ENCODE results near the gene CRYGN. TPM values are rescaled to one million over a fixed set of nuclear protein-coding genes. Genes with fewer than 3 reads are reported as not detected.

CRYGN gene
- total RNA-seq, 1 donor from 2014 or later = 1.3 TPM

DNA sequence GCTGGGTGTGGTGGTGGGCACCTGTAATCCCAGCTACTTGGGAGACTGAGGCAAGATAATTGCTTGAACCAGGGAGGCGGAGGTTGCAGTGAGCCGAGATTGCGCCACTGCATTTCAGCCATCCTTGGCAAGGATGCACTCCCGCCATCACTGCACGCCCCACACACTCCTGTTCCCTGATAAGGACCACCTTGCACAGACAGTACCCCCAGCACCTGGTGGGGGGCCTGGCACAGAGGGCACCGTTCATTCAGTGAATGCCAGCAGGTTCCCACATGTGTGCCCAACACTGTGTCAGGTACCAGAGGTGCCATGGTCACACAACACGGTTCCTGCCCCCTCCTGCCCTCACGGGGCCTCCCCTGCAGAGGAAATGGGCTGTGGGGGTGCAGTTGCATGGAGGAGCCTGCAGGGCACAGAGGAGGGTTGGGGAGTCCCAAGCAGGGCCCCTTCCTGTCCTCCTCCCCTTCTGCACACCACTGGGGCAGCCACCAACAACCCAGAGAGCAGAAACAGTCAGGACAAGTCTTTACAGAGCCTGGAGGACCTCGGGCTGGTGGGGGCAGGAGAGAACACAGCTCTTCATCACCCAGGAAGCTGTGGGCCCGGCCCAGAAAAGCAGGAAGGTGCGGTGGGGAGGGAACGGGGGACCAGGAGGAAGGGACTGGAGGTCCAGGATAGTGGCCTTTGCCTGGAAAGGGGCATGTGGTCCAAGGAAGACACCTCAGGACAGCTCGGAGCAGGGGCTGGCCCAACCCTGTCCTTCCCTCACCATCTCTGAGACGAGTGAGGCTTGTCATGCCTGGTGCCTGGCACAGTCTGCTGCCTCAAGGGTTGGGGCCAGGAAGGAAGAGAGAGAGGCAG lies 7.1 kb downstream of the CRYGN start:
- Mint-ChIP-seq H3K4me1 (ENCODE audit: unreplicated experiment) (peaks cover 27% of the 10 kb centered on the region), H3K27ac (no peak overlapping the region), H3K27me3 (no peaks in the 10 kb centered on the region), H3K9me3 (no peaks in the 10 kb centered on the region), H3K4me3 (no peak overlapping the region), H3K36me3 (no peaks in the 10 kb centered on the region)
- TF ChIP-seq, protein P1, sequence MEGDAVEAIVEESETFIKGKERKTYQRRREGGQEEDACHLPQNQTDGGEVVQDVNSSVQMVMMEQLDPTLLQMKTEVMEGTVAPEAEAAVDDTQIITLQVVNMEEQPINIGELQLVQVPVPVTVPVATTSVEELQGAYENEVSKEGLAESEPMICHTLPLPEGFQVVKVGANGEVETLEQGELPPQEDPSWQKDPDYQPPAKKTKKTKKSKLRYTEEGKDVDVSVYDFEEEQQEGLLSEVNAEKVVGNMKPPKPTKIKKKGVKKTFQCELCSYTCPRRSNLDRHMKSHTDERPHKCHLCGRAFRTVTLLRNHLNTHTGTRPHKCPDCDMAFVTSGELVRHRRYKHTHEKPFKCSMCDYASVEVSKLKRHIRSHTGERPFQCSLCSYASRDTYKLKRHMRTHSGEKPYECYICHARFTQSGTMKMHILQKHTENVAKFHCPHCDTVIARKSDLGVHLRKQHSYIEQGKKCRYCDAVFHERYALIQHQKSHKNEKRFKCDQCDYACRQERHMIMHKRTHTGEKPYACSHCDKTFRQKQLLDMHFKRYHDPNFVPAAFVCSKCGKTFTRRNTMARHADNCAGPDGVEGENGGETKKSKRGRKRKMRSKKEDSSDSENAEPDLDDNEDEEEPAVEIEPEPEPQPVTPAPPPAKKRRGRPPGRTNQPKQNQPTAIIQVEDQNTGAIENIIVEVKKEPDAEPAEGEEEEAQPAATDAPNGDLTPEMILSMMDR (conservative IDR thresholded peaks at IDR 0.05) = no peak
- DNase-seq (ENCODE audit: extremely low spot score, unreplicated experiment) = no peak

DNA sequence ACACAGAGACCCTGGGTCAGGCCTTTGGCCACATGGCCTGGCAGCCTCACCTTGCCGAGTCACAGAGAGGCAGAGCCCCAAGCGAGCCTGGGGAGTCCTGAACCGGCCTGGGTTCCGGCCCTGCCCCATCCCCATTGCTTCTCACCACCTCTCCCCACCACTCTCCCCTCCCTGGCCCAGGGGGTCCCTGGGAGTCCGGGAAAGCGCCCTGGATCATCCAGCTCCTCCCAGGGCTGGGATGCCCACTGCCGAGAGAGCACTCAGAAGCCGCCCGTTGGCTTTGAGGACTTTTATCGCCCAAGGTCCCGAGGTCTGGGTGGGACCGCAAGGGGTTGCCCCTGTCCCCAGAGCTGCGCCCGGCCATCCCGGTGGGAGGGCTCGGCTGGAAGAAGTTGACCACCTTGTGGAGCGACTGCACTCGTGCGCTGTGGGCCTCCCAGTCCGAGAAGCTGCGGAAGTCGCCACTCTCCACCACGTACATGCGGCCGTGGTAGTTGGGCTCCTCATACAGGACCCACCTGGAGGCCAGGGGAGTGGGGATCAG lies 8.1 kb downstream of the CRYGN start:
- Mint-ChIP-seq H3K9me3 (no peaks in the 10 kb centered on the region), H3K4me1 (ENCODE audit: unreplicated experiment) (peaks cover 32% of the 10 kb centered on the region), H3K27ac (no peak overlapping the region), H3K27me3 (no peaks in the 10 kb centered on the region), H3K4me3 (no peak overlapping the region), H3K36me3 (no peaks in the 10 kb centered on the region)
- no peak for DNase-seq (ENCODE audit: extremely low spot score, unreplicated experiment)
- TF ChIP-seq, protein P1 (conservative IDR thresholded peaks at IDR 0.05) = no peak

DNA sequence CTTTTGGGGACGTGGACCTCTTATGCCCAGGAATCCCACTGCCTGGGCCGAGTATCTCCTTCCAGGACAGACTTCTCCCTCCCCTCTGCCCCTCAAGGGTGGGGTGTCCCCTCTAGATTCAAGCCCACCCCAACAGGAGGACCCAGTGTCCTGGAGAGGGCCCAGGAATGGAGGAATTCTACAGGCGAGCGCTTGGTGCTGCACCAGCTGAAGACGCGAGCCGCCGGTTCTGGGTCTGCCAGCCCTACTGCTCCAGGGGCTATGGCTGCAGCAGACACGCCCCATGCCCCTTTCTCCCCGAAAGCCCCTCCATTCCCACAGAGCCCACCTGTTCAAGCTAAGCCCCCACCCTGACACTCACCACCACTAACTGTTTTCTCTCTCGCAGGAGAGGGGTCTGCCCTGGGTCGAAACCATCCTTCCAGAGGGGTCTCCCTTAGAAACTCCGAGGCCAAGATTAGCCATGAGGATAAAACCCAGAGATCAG lies 8.6 kb downstream of the CRYGN start:
- H3K27ac Mint-ChIP-seq = no peak overlapping the region
- H3K4me3 Mint-ChIP-seq = no peak overlapping the region
- peaks cover 33% of the 10 kb centered on the region for H3K4me1 Mint-ChIP-seq (ENCODE audit: unreplicated experiment)
- no peak for DNase-seq (ENCODE audit: extremely low spot score, unreplicated experiment)
- no peaks in the 10 kb centered on the region for H3K27me3 Mint-ChIP-seq
- TF ChIP-seq, protein P1 (conservative IDR thresholded peaks at IDR 0.05) = no peak
- H3K36me3 Mint-ChIP-seq = no peaks in the 10 kb centered on the region
- no peaks in the 10 kb centered on the region for H3K9me3 Mint-ChIP-seq

DNA sequence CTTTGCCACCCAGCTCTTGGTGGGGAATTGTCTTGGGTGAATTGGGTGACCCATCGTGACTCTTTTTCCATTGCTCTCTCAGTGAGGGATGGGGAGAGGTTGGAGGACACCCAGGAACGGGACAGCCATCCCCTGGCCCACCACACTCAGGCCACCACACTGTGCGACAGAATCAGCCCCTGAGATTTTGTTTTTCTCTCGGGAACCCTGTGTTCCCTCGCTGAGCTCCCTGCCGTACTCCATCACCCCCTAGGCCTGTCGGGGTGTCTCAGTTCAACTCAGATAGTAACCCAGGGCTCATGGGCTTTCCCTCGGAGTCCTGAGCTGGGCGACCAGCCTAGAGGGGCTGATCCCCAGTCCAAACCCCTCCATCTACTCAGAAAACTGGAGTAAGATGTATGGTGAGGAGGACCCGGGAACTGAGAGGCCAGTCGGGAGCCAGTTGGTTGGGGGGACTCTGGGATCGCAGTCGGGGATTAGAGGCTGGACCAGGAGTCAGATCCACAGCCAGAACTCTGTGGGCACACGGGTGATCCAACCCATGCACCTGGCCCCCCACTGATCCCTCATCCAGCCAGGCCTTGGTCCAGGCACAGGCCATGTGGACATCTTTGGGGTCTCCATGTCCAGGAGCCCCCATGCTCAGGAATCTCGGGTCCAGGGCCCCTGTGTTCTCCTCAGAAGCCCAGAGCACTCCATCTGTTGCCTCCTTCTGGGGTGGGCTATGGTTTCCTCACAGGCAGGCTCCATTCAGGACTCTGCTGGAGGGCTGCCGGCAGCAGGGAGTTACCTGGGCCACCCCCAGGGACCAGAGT lies 9.3 kb downstream of the CRYGN start:
- Mint-ChIP-seq H3K27me3 (no peaks in the 10 kb centered on the region), H3K9me3 (no peaks in the 10 kb centered on the region), H3K27ac (no peak overlapping the region), H3K4me3 (no peak overlapping the region), H3K4me1 (ENCODE audit: unreplicated experiment) (peaks cover 38% of the 10 kb centered on the region), H3K36me3 (no peaks in the 10 kb centered on the region)
- TF ChIP-seq, protein P1 (conservative IDR thresholded peaks at IDR 0.05) = no peak
- no peak for DNase-seq (ENCODE audit: extremely low spot score, unreplicated experiment)

DNA sequence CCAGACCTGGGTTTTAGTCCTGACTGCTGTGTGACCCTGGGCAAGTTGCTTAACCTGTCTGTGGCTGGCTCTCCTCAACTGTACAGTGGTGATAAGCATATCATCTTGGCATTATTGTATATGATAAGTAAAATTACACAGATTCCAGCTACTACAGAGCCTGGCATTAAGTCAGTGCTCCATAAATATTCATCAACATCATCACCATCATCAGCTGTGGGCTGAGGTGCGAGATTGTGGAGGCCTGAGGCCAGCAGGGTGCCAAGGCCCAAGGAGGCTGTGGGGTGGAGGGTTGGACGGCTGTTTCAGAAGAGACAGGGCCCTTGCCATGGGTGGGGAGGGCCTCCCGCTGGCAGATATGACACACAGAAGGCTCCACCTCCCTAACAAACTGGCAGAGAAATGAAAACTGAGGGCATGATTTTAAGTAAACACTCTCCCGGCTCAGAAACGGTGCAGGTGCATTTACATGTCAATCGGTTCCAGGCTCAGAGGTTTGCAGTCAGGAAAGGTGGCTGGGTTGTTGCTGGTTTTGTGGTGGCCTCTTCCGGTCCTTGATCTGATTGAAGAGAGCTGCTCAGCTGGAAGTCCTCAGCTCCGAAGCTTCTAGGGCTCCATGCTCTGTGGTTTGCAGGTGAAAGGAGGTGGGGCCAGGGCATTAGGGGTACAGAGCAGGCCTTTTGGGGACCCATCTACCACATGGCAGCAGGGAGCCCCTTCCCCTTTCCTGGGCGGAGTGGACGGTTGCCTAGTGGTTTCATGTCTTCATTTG lies 10.2 kb downstream of the CRYGN start:
- Mint-ChIP-seq H3K27ac (peak overlapping the region; percentile 91), H3K9me3 (no peaks in the 10 kb centered on the region), H3K4me3 (no peak overlapping the region), H3K36me3 (no peaks in the 10 kb centered on the region), H3K27me3 (no peaks in the 10 kb centered on the region), H3K4me1 (ENCODE audit: unreplicated experiment) (peaks cover 40% of the 10 kb centered on the region)
- TF ChIP-seq, protein P1 (conservative IDR thresholded peaks at IDR 0.05) = no peak
- no peak for DNase-seq (ENCODE audit: extremely low spot score, unreplicated experiment)

All from type B pancreatic cell (in vitro differentiated cells).